ENCODE data around the gene KPNA2. TPM values are rescaled to one million over a fixed set of nuclear protein-coding genes. Genes with fewer than 3 reads are reported as not detected.

KPNA2 gene
- total and polyA plus RNA-seq, 11 donors = 10.6 to 50.7 (median 20.4) TPM

GRCh38 chr17:67998466-67998865 lies 37.1 kb upstream of the KPNA2 start:
- Histone ChIP-seq H3K4me3 (no peak overlapping the region), H3K27ac (no peak overlapping the region), H3K27me3 (peaks cover 0 to 3% (median 0%) of the 10 kb centered on the region in 9 donors), H3K9me3 (no peaks in the 10 kb centered on the region), H3K36me3 (no peaks in the 10 kb centered on the region), H3K4me1 (peaks cover 2 to 28% (median 10%) of the 10 kb centered on the region in 12 donors)
- intact Hi-C loops (cut with DNase I) = no loop called here
- no peak for DNase-seq
- TF ChIP-seq CTCF (IDR thresholded peaks at IDR 0.05) (no peak), POLR2A (IDR thresholded peaks at IDR 0.05) (no peak)
- no peak for ATAC-seq
- WGBS, 4 donors = 88 to 97% (median 92%) methylated on average over 2 of the region's 2 CpGs

DNA sequence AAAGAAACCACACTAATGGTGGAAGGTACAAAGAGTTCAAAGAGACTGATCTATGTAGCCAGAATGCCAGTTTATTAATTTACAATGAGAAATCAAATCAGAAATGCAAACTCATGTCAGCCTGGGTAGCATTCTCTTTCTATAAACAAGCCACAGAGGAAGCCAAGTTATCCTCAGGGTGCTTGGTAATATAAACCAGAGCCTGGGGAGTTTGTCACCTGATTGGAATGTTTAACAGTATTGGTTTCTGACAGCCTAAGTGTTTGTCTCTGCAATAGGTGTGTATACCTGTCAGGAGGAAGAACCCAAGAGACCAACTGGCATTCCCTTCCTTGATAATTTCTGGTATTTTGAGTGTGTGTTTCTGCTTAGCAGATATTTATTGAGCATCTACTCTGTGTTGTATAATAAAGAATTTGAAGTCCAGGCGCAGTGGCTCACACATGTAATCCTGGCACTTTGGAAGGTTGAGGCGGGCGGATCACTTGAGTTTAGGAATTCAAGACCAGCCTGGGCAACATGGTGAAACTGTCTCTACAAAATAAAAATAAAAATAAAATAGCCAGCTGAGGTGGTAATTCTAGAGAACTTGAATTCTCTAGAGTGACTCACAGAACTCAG lies 36.1 kb upstream of the KPNA2 start:
- H3K4me3 ChIP-seq = no peak overlapping the region
- no peak overlapping the region for H3K27ac ChIP-seq
- DNase-seq (no peak), ATAC-seq (no peak)
- no peaks in the 10 kb centered on the region for H3K9me3 ChIP-seq
- 91 to 95% (median 92%) methylated on average over 3 of the region's 3 CpGs for WGBS, 4 donors
- peaks cover 2 to 25% (median 10%) of the 10 kb centered on the region in 12 donors for H3K4me1 ChIP-seq
- H3K27me3 ChIP-seq = peaks cover 0 to 3% (median 0%) of the 10 kb centered on the region in 9 donors
- TF ChIP-seq POLR2A (IDR thresholded peaks at IDR 0.05) (no peak), CTCF (IDR thresholded peaks at IDR 0.05) (no peak)
- intact Hi-C loops (cut with DNase I) = no loop called here
- no peaks in the 10 kb centered on the region for H3K36me3 ChIP-seq

GRCh38 chr17:68004201-68004600 lies 31.3 kb upstream of the KPNA2 start:
- Histone ChIP-seq H3K4me1 (peaks cover 0 to 3% (median 0%) of the 10 kb centered on the region in 12 donors), H3K27ac (no peak overlapping the region), H3K4me3 (no peak overlapping the region), H3K9me3 (no peaks in the 10 kb centered on the region), H3K27me3 (no peaks in the 10 kb centered on the region), H3K36me3 (no peaks in the 10 kb centered on the region)
- intact Hi-C loops (cut with DNase I) = no loop called here
- WGBS, 4 donors = 81 to 92% (median 91%) methylated on average over 3 of the region's 3 CpGs
- no peak for TF ChIP-seq POLR2A (IDR thresholded peaks at IDR 0.05)
- TF ChIP-seq CTCF (IDR thresholded peaks at IDR 0.05) = no peak
- DNase-seq = no peak
- no peak for ATAC-seq

- no peak overlapping the region for H3K27ac ChIP-seq
- no peaks in the 10 kb centered on the region for H3K36me3 ChIP-seq
- H3K27me3 ChIP-seq = no peaks in the 10 kb centered on the region
- intact Hi-C loops (cut with DNase I) = no loop called here
- TF ChIP-seq CTCF (IDR thresholded peaks at IDR 0.05) (no peak), POLR2A (IDR thresholded peaks at IDR 0.05) (no peak)
- ATAC-seq = peak in 3 of 4 donors; percentile 18 to 78 (median 41)
- no peak overlapping the region for H3K4me3 ChIP-seq
- H3K9me3 ChIP-seq = no peaks in the 10 kb centered on the region
- peak in 1 of 5 donors; percentile 45 for DNase-seq
- WGBS, 4 donors = 50 to 55% (median 52%) methylated on average over 6 of the region's 6 CpGs
- H3K4me1 ChIP-seq = peaks cover 0 to 3% (median 0%) of the 10 kb centered on the region in 12 donors
Observed at GRCh38 chr17:68006797-68007196, 28.7 kb upstream of the KPNA2 start.

Data from heart left ventricle (tissue), 16 donors.